H1 (cell line): ENCODE data around the gene KLK1.

Experiments used
- CBX5 ChIP-seq: fragments of 300-800, 300-1000 bp; sonication (generic); IDR thresholded peaks from 2 replicates; pipeline ENCODE4 v1.7.1; 2016; ENCODE audit warnings: antibody characterized with exemption, low read length, low read depth
- CTBP2 ChIP-seq: IDR thresholded peaks from 2 replicates; pipeline ENCODE4 v1.7.0; 2011; ENCODE audit warnings: borderline replicate concordance, mild to moderate bottlenecking, moderate library complexity, mixed read lengths, low read length; ENCODE audit not compliant: insufficient read depth, insufficient read length
- GABPA ChIP-seq: IDR thresholded peaks from 2 replicates; pipeline ENCODE4 v1.6.1; 2011; ENCODE audit warnings: mild to moderate bottlenecking, low read length, moderate library complexity, borderline replicate concordance; ENCODE audit not compliant: insufficient read depth
- MAFK ChIP-seq: IDR thresholded peaks from 2 replicates; pipeline ENCODE4 v1.6.1; 2012; ENCODE audit warnings: low read depth, mild to moderate bottlenecking, improper control_type of control experiment, low read length
- PHF8 ChIP-seq: fragments of 200-600 bp; sonication (generic); conservative IDR thresholded peaks from 2 replicates; pipeline ENCODE4 v1.7.1; 2012; ENCODE audit warnings: low read depth, mild to moderate bottlenecking, inconsistent platforms, low read length, moderate library complexity
- POLR2A ChIP-seq, 2 experiments: IDR thresholded peaks; 1 replicate in 1 of 2; 2 replicates in 1 of 2; pipeline ENCODE4 v1.6.1; 2011; ENCODE audit warnings: low read depth in 2 of 2, low read length in 2 of 2, mild to moderate bottlenecking in 2 of 2; ENCODE audit errors: control extremely low read depth in 1 of 2
- POLR2AphosphoS5 ChIP-seq: IDR thresholded peaks from 2 replicates; pipeline ENCODE4 v1.6.1; 2011; ENCODE audit warnings: low read depth, low read length
- SP1 ChIP-seq: IDR thresholded peaks from 2 replicates; pipeline ENCODE4 v1.6.1; 2011; ENCODE audit warnings: low read depth, low read length
- SUZ12 ChIP-seq: fragments of 200-600 bp; sonication (generic); IDR thresholded peaks from 2 replicates; pipeline ENCODE4 v1.6.1; 2012; ENCODE audit warnings: mild to moderate bottlenecking, inconsistent platforms, low read length, moderate library complexity, mixed read lengths
- TAF1 ChIP-seq: IDR thresholded peaks from 2 replicates; pipeline ENCODE4 v1.6.1; 2011; ENCODE audit warnings: mild to moderate bottlenecking, low read depth, low read length
- TBP ChIP-seq: IDR thresholded peaks from 2 replicates; pipeline ENCODE4 v1.6.1; 2011; ENCODE audit warnings: low read depth, low read length, improper control_type of control experiment
- TF ChIP-seq, protein P1 (sequence below), 3 experiments: IDR thresholded peaks; 1 replicate in 2 of 3; 2 replicates in 1 of 3; pipeline versions ENCODE4 v1.5.1 to v1.6.1; 2011; ENCODE audit warnings: low read length in 3 of 3, mild to moderate bottlenecking in 3 of 3, inconsistent platforms in 2 of 3, low read depth in 1 of 3, moderate library complexity in 1 of 3; ENCODE audit not compliant: insufficient read depth in 1 of 3; ENCODE audit errors: control extremely low read depth in 1 of 3
- TF ChIP-seq, protein P2 (sequence below): IDR thresholded peaks from 2 replicates; pipeline ENCODE4 v1.6.1; 2012; ENCODE audit warnings: inconsistent platforms

- no peak for TF ChIP-seq SP1
- TF ChIP-seq, protein P1, sequence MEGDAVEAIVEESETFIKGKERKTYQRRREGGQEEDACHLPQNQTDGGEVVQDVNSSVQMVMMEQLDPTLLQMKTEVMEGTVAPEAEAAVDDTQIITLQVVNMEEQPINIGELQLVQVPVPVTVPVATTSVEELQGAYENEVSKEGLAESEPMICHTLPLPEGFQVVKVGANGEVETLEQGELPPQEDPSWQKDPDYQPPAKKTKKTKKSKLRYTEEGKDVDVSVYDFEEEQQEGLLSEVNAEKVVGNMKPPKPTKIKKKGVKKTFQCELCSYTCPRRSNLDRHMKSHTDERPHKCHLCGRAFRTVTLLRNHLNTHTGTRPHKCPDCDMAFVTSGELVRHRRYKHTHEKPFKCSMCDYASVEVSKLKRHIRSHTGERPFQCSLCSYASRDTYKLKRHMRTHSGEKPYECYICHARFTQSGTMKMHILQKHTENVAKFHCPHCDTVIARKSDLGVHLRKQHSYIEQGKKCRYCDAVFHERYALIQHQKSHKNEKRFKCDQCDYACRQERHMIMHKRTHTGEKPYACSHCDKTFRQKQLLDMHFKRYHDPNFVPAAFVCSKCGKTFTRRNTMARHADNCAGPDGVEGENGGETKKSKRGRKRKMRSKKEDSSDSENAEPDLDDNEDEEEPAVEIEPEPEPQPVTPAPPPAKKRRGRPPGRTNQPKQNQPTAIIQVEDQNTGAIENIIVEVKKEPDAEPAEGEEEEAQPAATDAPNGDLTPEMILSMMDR (IDR thresholded peaks at IDR 0.05; ENCODE audit: control extremely low read depth in 1 of 3, insufficient read depth in 1 of 3, low read depth in 1 of 3, low read length in 3 of 3): no peak
- no peak for TF ChIP-seq CBX5
- TF ChIP-seq POLR2AphosphoS5: no peak
- no peak for TF ChIP-seq CTBP2
- TF ChIP-seq MAFK: no peak
- no peak for TF ChIP-seq GABPA
- TF ChIP-seq POLR2A (IDR thresholded peaks at IDR 0.05; ENCODE audit: control extremely low read depth in 1 of 2, low read depth in 2 of 2, low read length in 2 of 2): no peak
- no peak for TF ChIP-seq TAF1
- TF ChIP-seq, protein P2, sequence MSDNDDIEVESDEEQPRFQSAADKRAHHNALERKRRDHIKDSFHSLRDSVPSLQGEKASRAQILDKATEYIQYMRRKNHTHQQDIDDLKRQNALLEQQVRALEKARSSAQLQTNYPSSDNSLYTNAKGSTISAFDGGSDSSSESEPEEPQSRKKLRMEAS: no peak
- TF ChIP-seq PHF8: no peak
- no peak for TF ChIP-seq TBP
- TF ChIP-seq SUZ12: no peak
Observed at GRCh38 chr19:50837300-50837699, 13.7 kb upstream of the KLK1 start.
